Kidney epithelial cell (primary cell): ENCODE results near the gene CD6. TPM values are rescaled to one million over a fixed set of nuclear protein-coding genes. Genes with fewer than 3 reads are reported as not detected.

ENCODE experiments used
- DNase-seq: peaks from one replicate; pipeline ENCODE4 v3.0.0-alpha.2; 2010; ENCODE audit warnings: low read depth
- H3K27me3 ChIP-seq: 2 replicates; pipeline ENCODE4 v1.6.0; 2011; ENCODE audit warnings: low read length; ENCODE audit not compliant: control insufficient read depth, insufficient read depth
- H3K36me3 ChIP-seq: 2 replicates; pipeline ENCODE4 v1.5.1; 2011; ENCODE audit warnings: low read length; ENCODE audit not compliant: control insufficient read depth, insufficient read depth
- H3K4me3 ChIP-seq: 2 replicates; pipeline ENCODE4 v1.5.1; 2011; ENCODE audit warnings: low read depth, mild to moderate bottlenecking, control low read depth, low read length
- total RNA-seq: library from RNA; depleted of rRNA; stranded (reverse); fragments of >200 nt; gene quantifications from 2 replicates; pipeline ENCODE4 v1.2.3, GENCODE V29; 2015
- TF ChIP-seq, protein P1 (sequence below): IDR thresholded peaks from 2 replicates; pipeline ENCODE4 v1.5.1; 2011; ENCODE audit warnings: mild to moderate bottlenecking, moderate library complexity, low read length, control low read depth, inconsistent platforms; ENCODE audit not compliant: insufficient read depth, poor library complexity, severe bottlenecking

Gene CD6
- total RNA-seq, 1 donor from 2014 or later = 0.29 TPM

DNA sequence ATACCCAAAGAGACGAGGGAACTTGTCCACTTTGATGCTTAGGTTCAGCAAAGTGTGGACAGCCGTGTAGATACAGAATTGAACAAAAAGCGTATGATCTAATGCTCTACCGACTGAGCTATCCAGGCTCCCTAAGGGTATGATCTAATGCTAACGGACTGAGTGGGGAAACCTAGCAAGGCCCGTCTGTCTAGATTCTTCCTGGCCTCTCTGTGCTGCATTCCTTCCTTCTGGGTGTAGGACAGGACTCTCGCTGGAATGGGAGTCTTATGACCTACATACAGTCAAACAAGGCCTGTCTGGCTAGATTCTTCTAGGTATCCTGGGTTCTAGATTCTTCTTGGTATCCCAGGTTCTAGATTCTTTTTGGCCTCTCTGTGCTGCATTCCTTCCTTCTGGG is 11.1 kb upstream of the CD6 start:
- no peak for DNase-seq
- Histone ChIP-seq H3K27me3 (no peaks in the 10 kb centered on the region), H3K4me3 (no peak overlapping the region), H3K36me3 (no peaks in the 10 kb centered on the region)
- TF ChIP-seq, protein P1, sequence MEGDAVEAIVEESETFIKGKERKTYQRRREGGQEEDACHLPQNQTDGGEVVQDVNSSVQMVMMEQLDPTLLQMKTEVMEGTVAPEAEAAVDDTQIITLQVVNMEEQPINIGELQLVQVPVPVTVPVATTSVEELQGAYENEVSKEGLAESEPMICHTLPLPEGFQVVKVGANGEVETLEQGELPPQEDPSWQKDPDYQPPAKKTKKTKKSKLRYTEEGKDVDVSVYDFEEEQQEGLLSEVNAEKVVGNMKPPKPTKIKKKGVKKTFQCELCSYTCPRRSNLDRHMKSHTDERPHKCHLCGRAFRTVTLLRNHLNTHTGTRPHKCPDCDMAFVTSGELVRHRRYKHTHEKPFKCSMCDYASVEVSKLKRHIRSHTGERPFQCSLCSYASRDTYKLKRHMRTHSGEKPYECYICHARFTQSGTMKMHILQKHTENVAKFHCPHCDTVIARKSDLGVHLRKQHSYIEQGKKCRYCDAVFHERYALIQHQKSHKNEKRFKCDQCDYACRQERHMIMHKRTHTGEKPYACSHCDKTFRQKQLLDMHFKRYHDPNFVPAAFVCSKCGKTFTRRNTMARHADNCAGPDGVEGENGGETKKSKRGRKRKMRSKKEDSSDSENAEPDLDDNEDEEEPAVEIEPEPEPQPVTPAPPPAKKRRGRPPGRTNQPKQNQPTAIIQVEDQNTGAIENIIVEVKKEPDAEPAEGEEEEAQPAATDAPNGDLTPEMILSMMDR = no peak

DNA sequence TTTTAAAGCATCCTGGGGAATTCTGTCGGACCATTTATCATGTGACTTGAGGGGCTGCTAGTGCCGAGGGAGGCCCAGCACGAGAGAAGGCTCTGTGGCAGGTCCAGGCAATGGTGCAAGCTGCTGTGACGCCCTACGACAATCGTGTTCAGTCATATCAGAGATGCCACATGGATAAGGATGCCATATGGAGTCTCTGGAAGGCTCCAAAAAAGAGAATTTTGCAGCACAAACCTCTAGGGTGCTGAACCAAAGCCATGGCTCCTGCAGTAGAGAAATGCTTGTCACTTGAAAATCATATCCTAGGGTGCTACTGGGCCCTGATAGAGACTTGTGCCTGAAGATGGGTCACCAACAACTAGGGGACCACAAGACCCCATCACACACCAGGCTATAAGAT is 6.7 kb upstream of the CD6 start:
- no peaks in the 10 kb centered on the region for H3K27me3 ChIP-seq
- no peak for DNase-seq
- H3K36me3 ChIP-seq = no peaks in the 10 kb centered on the region
- H3K4me3 ChIP-seq = no peak overlapping the region
- TF ChIP-seq, protein P1 = no peak

DNA sequence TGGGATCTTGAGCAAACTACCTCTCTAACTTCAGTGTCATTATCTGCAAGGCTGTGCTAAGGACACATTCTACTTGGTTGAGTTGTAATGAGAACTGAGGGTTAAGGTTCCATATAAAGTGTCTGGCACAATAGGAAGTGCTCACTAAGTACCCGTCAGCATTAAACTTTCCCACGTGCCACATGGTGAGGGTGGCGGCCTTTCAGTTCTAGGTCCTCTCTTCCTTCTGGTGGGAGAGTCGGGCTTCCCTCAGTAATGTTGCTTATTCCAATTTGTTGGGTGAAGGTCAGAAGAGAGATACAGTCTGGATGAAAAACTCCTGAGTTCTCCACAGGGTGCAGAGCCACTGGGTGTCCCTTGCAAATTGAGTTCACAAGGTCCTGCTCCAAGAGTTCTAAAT is 4.6 kb upstream of the CD6 start:
- Histone ChIP-seq H3K4me3 (no peak overlapping the region), H3K36me3 (no peaks in the 10 kb centered on the region), H3K27me3 (no peaks in the 10 kb centered on the region)
- TF ChIP-seq, protein P1 = no peak
- DNase-seq = no peak

DNA sequence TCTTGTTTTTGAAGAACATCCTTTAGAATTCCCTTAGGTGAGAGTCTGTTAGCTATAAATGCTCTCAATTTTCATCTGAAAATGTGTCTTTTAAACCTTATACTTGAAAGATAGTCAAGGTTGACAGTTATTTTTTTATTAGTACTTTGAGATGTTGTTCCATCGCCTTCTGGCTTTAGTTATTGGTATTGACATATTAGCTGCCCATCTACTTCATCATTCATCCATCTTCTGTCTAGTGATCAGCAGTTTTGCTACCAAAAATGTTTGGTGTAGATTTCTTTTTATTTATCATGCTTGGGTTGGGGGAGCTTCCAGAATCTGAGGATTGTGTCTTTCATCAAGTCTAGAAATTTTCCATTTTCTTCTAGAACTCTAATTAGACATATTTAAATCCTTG is 3.3 kb upstream of the CD6 start:
- no peak for DNase-seq
- TF ChIP-seq, protein P1 = no peak
- Histone ChIP-seq H3K27me3 (no peaks in the 10 kb centered on the region), H3K36me3 (no peaks in the 10 kb centered on the region), H3K4me3 (no peak overlapping the region)

DNA sequence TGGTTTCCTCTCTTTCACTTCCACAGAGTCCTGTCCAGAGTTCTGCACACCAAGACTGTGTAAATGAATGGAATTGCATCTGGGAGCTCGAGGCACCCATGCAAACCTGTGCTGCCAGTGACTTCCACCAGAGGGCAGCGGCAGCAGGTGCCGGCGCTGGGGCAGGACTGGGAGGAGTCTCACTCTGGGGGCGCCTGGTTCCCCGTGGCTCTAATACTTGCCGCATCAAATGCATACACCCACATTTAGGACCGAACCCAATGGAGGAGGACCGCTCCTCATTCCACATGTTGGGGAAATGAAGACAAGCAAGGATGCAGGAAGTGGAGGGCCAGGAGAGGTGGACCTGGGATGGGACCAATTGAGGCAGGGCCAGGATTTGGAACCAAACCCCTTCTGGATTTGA is 1.1 kb upstream of the CD6 start:
- no peak overlapping the region for H3K4me3 ChIP-seq
- no peaks in the 10 kb centered on the region for H3K27me3 ChIP-seq
- no peaks in the 10 kb centered on the region for H3K36me3 ChIP-seq
- no peak for DNase-seq
- TF ChIP-seq, protein P1 = peak; percentile 86

DNA sequence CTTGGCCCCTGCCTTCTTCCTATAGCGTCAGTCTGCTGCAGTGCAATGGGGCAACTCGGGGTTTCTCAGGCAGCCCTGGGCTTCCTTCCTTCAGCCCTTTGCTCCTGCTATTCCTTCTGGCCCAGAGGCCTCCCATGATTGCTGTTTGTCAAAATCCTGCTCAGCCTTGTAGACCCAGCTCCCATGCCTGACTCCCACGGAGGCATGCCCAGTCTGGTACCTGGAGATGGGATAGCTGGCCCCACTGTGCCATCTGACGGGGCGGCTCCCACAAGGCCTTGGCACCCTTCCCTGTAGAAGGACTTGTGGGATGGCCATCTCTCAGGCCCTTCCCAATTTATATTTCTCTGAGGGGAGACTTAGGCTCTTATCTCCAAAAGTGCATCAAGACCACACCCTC is 590 bp upstream of the CD6 start:
- no peak for DNase-seq
- no peaks in the 10 kb centered on the region for H3K36me3 ChIP-seq
- TF ChIP-seq, protein P1 = no peak
- H3K4me3 ChIP-seq = no peak overlapping the region
- H3K27me3 ChIP-seq = no peaks in the 10 kb centered on the region
